Ascending aorta (tissue), 2 donors: ENCODE results near the gene LRRC40. TPM values are rescaled to one million over a fixed set of nuclear protein-coding genes. Genes with fewer than 3 reads are reported as not detected.
"Not testable (repeated sequence)": the region's sequence is repeated elsewhere in the genome, so short reads cannot be mapped to it uniquely, and the experiment has no call there.

ENCODE experiments used
- DNase-seq, 2 donors: peaks; one replicate each; pipeline ENCODE4 v3.0.0-alpha.2; 2019; ENCODE audit warnings: low spot score in 2 of 2
- H3K27ac ChIP-seq, 2 donors: fragments of 200-600 bp; sonication (generic); one replicate each; pipeline ENCODE4 v1.5.1; 2016 to 2017; ENCODE audit warnings: mild to moderate bottlenecking in 1 of 2
- H3K27me3 ChIP-seq: fragments of 200-600 bp; sonication (generic); one replicate; pipeline ENCODE4 v1.5.1; 2017
- H3K36me3 ChIP-seq, 2 donors: fragments of 200-600 bp; sonication (generic); one replicate each; pipeline ENCODE4 v1.5.1; 2016
- H3K4me1 ChIP-seq, 2 donors: fragments of 200-600 bp; sonication (generic); one replicate each; pipeline ENCODE4 v1.5.1; 2016 to 2017; ENCODE audit warnings: mild to moderate bottlenecking in 1 of 2
- H3K4me3 ChIP-seq, 2 donors: fragments of 200-600 bp; sonication (generic); one replicate each; pipeline ENCODE4 v1.5.1; 2016 to 2017; ENCODE audit warnings: mild to moderate bottlenecking in 1 of 2
- H3K9me3 ChIP-seq, 2 donors: fragments of 200-600 bp; sonication (generic); one replicate each; pipeline ENCODE4 v1.5.1; 2016
- CTCF ChIP-seq, 3 experiments: fragments of 200-600 bp in 2 of 3; fragments of 450-650 bp in 1 of 3; sonication (generic) in 2 of 3; IDR thresholded peaks; one replicate each; pipeline ENCODE4 v1.5.1; 2016 to 2019; ENCODE audit warnings: antibody characterized with exemption in 3 of 3, mild to moderate bottlenecking in 1 of 3, moderate library complexity in 1 of 3
- intact Hi-C: fragments of 100-400 bp; cut with DNase I; formaldehyde crosslinking; loops from one replicate; pipeline ENCODE4 v1.15.1; 2023
- total RNA-seq: library from RNA; depleted of rRNA; stranded (reverse); fragments of >200 nt; gene quantifications from one replicate; pipeline ENCODE4 v1.1.0, GENCODE V29; 2016

The LRRC40 gene
- total RNA-seq, 1 donor from 2014 or later = 10.6 TPM

- intact Hi-C loops = no loop called here
- DNase-seq = no peak
- Histone ChIP-seq H3K9me3 (no peaks in the 10 kb centered on the region), H3K27me3 (no peaks in the 10 kb centered on the region), H3K4me3 (no peak overlapping the region), H3K4me1 (no peaks in the 10 kb centered on the region), H3K27ac (no peak overlapping the region), H3K36me3 (no peaks in the 10 kb centered on the region)
- no peak for TF ChIP-seq CTCF (IDR thresholded peaks at IDR 0.05)
Measured at GRCh38 chr1:70194601-70195000, 10.8 kb downstream of the LRRC40 start.

GRCh38 chr1:70192446-70192845, 12.9 kb downstream of the LRRC40 start:
- intact Hi-C loops, H3K27ac ChIP-seq, H3K36me3 ChIP-seq, DNase-seq, H3K27me3 ChIP-seq, H3K4me1 ChIP-seq, H3K4me3 ChIP-seq, H3K9me3 ChIP-seq: not testable (repeated sequence)

- no peak for TF ChIP-seq CTCF (IDR thresholded peaks at IDR 0.05)
- Histone ChIP-seq H3K27ac (no peak overlapping the region), H3K36me3 (peaks cover 0 to 3% of the 10 kb centered on the region in 2 donors), H3K4me1 (no peaks in the 10 kb centered on the region), H3K9me3 (no peaks in the 10 kb centered on the region), H3K27me3 (no peaks in the 10 kb centered on the region), H3K4me3 (no peak overlapping the region)
- DNase-seq = no peak
- intact Hi-C loops = no loop called here
Measured at GRCh38 chr1:70190180-70190579, 15.2 kb downstream of the LRRC40 start.

- no peaks in the 10 kb centered on the region for H3K27me3 ChIP-seq
- intact Hi-C loops = no loop called here
- TF ChIP-seq CTCF (IDR thresholded peaks at IDR 0.05) = no peak
- no peaks in the 10 kb centered on the region for H3K9me3 ChIP-seq
- no peak for DNase-seq
- no peaks in the 10 kb centered on the region for H3K4me1 ChIP-seq
- H3K4me3 ChIP-seq = no peak overlapping the region
- peaks cover 0 to 6% of the 10 kb centered on the region in 2 donors for H3K36me3 ChIP-seq
- H3K27ac ChIP-seq = no peak overlapping the region
Measured at GRCh38 chr1:70188522-70188921, 16.9 kb downstream of the LRRC40 start.

- H3K27me3 ChIP-seq, intact Hi-C loops, DNase-seq, H3K4me1 ChIP-seq, H3K9me3 ChIP-seq, H3K27ac ChIP-seq, H3K4me3 ChIP-seq: not testable (repeated sequence)
- H3K36me3 ChIP-seq = peaks cover 0 to 17% of the 10 kb centered on the region in 2 donors
Measured at GRCh38 chr1:70185181-70185580, 20.2 kb downstream of the LRRC40 start.

- no peak for TF ChIP-seq CTCF (IDR thresholded peaks at IDR 0.05)
- peaks cover 4 to 17% of the 10 kb centered on the region in 2 donors for H3K36me3 ChIP-seq
- H3K4me1 ChIP-seq = no peaks in the 10 kb centered on the region
- no peaks in the 10 kb centered on the region for H3K27me3 ChIP-seq
- intact Hi-C loops = no loop called here
- H3K4me3 ChIP-seq = no peak overlapping the region
- no peaks in the 10 kb centered on the region for H3K9me3 ChIP-seq
- no peak overlapping the region for H3K27ac ChIP-seq
- no peak for DNase-seq
Measured at GRCh38 chr1:70171512-70171911, 33.9 kb downstream of the LRRC40 start.
